Motor neuron (in vitro differentiated cells): ENCODE results near the gene UBXN2A. TPM values are rescaled to one million over a fixed set of nuclear protein-coding genes. Genes with fewer than 3 reads are reported as not detected.

Experiments
- ATAC-seq, 8 experiments: fragments of 200-7000 bp; cut with Tn5 transposase; replicated peaks in 6 of 8; 2 replicates each; pipeline ENCODE4 v1.8.0; 2021; ENCODE audit warnings: mild to moderate bottlenecking in 8 of 8, moderate library complexity in 8 of 8
- H3K27ac ChIP-seq, 2 donors: fragments of 250-450 bp; sonication (Bioruptor Pico); 2 replicates each; pipeline ENCODE4 v1.9.0; 2021; ENCODE audit warnings: antibody characterized with exemption in 2 of 2, mild to moderate bottlenecking in 2 of 2, moderate library complexity in 1 of 2
- H3K4me1 ChIP-seq, 2 donors: fragments of 250-450 bp; sonication (Bioruptor Pico); replicated peaks in 1 of 2; 2 replicates each; pipeline ENCODE4 v1.6.1; 2021; ENCODE audit warnings: antibody characterized with exemption in 2 of 2, mild to moderate bottlenecking in 2 of 2, moderate library complexity in 1 of 2
- H3K4me3 ChIP-seq, 5 donors: fragments of 250-450 bp; sonication (Bioruptor Pico); 2 replicates each; pipeline ENCODE4 v1.9.0; 2021; ENCODE audit warnings: antibody characterized with exemption in 5 of 5, mild to moderate bottlenecking in 5 of 5, moderate library complexity in 4 of 5
- WGBS, 10 experiments: fragments of 450-650 bp; shearing (Covaris generic); methylation state at CpG; one replicate each; pipeline ENCODE4 v1.0.0; 2022; 5-methylcytosine and 5-hydroxymethylcytosine counted together
- in situ Hi-C, 9 experiments: fragments of 400-800 bp; cut with MboI; loops; one replicate each; pipeline ENCODE4 v1.15.0; 2021; ENCODE audit warnings: low sequenced_read_pairs in 9 of 9, low pct_unique_long_range_greater_than_20kb in 2 of 9; ENCODE audit not compliant: unreplicated experiment in 9 of 9
- total RNA-seq, 8 experiments: library from RNA; unstranded; fragments of 300-600 nt; gene quantifications; 2 replicates each; pipeline versions ENCODE4 v1.2.3 to v1.2.4, GENCODE V29; 2022

Gene UBXN2A
- total RNA-seq, 8 experiments from 2014 or later = 12.7 to 18.2 (median 14.1) TPM

DNA sequence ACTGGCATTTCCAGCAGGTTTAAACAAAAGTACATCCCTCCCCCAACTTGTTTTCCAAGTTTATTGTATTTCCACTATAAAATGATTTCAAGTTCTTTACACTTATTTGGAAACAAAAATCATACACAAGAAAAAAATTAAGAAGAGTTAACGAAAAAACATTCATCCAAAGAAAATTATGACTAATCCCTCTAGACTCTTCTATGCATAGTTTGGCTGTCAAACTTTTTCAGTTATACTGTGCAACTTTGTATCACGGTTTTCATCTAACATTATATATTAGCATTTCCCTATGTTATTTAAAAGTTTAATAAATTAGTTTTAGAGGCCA lies 106.3 kb downstream of the UBXN2A start:
- in situ Hi-C loops = no loop called here
- no peak for ATAC-seq
- WGBS, 10 experiments = 0 to 13% (median 0%) methylated on average over 1 to 2 of the region's 2 CpGs
- Histone ChIP-seq H3K4me3 (peak overlapping the region; percentile 48 to 82 (median 55)), H3K27ac (no peak overlapping the region), H3K4me1 (peaks cover 4 to 7% of the 10 kb centered on the region in 2 donors)

DNA sequence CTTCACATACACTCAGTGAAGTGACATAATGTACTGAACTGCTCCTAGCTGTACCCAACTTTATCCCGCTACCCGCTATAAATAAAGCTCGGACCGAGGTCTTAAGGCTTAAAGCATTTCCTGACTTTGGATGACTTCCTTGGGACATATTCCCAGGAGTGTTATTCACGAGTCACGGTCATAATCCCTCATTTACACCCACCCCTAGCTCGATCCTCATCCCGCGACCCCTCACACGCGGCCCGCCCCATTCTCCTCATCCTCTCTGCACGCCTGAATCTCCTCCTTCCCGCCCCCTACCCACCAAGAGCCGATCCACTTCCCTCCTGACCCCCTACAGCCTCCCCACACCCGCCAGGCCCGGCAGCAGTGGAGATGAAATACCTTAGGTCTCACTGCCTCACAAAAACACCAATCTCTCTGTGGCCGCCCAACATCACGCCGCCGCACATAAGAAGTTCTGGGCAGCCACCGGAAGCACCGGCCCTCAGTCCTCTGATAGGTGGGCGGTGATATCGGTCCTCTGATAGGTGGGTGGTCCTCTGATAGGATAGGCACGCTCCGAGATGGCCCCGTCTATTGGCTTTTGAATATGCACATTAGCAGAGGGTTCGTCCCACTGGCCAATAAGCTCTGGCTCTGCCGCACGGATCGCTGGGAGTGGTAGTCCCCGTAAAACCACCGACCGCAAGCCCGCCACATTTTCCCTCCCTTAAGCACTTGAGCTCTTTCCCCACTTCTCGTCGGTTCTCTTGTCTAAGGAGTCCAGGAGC lies 106.9 kb downstream of the UBXN2A start, which contains the start of gene WDCP:
Gene WDCP (minus strand): TSS at position 462 of the 773 bp plus-strand sequence. CDS start 7,897 bp downstream, outside the sequence.
- ATAC-seq = peak; percentile 95 to 98 (median 97)
- in situ Hi-C loops = no loop called here
- Histone ChIP-seq H3K27ac (peak within 1 kb of the TSS in 1 of 2 donors; percentile 11), H3K4me1 (peaks cover 5 to 7% of the 10 kb centered on the region in 2 donors), H3K4me3 (peak within 1 kb of the TSS; percentile 48 to 82 (median 55))
- 0 to 2% (median 0%) methylated on average over 1 to 13 of the region's 38 CpGs; no CpG with 5 or more reads in 3 of the 10 experiments for WGBS, 10 experiments

DNA sequence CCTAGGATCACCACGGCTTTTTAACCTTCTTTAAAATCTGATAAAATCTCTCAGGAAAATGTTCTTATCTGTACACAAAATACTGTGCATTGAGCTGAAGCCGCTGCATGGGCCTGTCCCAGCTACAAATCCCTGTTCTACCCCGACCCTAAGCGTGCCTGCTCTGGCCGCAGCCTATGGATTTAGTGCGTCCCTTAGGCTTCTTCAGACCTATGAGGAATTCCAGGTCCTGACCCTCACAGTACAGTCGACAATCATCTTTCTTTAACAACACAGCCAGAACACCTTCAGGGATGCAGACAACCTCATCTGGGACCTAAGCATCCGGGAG lies 107.4 kb downstream of the UBXN2A start:
- in situ Hi-C loops = no loop called here
- ATAC-seq = peak in 6 of 8 experiments; percentile 2 to 21 (median 13)
- Histone ChIP-seq H3K4me1 (peaks cover 7 to 11% of the 10 kb centered on the region in 2 donors), H3K27ac (no peak overlapping the region), H3K4me3 (peak overlapping the region; percentile 7 to 82 (median 22))
- 0 to 71% (median 54%) methylated on average over 1 to 7 of the region's 8 CpGs; no CpG with 5 or more reads in 2 of the 10 experiments for WGBS, 10 experiments

DNA sequence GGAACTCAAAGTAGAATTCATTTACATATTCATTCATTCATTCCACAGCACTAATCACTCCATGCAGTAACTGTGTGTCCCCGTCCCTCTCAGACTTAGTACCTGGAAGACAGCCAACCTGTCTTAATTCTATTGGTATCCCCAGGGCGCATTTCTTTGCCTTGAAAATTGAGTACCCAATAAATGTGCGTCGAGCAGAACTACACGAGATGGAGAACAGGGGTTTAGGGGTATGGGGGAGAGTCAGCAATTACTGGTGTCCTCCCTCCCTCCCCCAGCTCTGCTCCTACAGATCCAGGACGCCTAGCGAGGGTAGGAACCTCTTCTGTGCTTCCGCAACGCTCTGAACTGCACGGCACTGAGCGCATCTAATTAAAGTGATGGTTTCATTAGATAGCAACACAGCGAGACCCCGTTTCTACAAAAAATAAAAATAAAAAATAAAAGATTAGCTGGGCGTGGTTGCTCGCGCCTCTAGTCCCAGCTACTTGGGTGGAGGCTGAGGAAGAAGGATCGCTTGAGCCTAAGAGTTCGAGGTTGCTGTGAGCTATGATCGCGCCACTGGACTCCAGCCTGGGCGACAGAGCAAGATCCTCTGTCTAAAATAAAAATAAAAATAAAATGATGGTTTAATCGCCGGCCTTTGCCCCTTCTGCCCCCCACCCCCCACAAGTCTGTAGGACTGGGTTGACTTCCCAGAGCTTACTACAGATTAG lies 108.7 kb downstream of the UBXN2A start:
- in situ Hi-C loops = no loop called here
- 15 to 80% (median 56%) methylated on average over 2 to 23 of the region's 23 CpGs for WGBS, 10 experiments
- H3K27ac ChIP-seq = no peak overlapping the region
- H3K4me1 ChIP-seq = peaks cover 10 to 18% of the 10 kb centered on the region in 2 donors
- no peak for ATAC-seq
- peak overlapping the region; percentile 71 to 81 (median 79) for H3K4me3 ChIP-seq

DNA sequence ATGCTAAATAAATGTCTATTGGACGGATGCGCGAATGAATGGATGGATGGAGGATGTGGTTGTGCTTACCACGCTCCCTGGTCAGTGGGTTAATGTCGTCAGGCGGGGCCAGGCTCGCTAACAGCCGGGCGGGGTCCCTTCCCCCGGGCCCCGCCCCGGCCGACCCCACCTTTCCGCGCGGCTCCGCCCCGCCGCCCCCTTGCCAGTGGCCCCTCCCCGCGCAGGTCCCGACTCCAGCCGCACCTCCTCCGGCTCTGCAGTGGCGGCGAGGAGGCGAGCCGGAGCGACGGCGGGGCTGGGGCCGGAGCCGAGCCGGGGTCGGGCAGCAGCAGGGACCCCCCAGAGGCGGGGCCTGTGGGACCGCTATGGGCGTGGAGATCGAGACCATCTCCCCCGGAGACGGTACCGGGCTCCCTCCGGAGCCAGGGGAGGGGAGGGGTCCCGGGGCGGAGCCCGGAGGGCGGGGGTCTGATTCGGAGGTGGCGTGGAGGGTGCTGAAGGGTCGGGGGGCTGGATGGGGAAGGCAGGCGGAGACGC lies 109.3 kb downstream of the UBXN2A start, which contains the start of gene FKBP1B:
Gene FKBP1B (plus strand): TSS at position 257 of the 537 bp plus-strand sequence. CDS start 109 bp downstream, at position 366.
- peaks cover 10 to 18% of the 10 kb centered on the region in 2 donors for H3K4me1 ChIP-seq
- H3K27ac ChIP-seq = peak within 1 kb of the TSS; percentile 51 to 60
- in situ Hi-C loops = loop anchor here in 1 of 9 experiments (25.0 kb wide), 1 partner anchor 112 kb away; the partner anchor contains the start of genes ATAD2B and UBXN2A
- H3K4me3 ChIP-seq = peak within 1 kb of the TSS; percentile 71 to 81 (median 79)
- peak; percentile 5 to 48 (median 37) for ATAC-seq
- WGBS, 10 experiments = 0% methylated on average over 4 of the region's 52 CpGs; no CpG with 5 or more reads in 9 of the 10 experiments

DNA sequence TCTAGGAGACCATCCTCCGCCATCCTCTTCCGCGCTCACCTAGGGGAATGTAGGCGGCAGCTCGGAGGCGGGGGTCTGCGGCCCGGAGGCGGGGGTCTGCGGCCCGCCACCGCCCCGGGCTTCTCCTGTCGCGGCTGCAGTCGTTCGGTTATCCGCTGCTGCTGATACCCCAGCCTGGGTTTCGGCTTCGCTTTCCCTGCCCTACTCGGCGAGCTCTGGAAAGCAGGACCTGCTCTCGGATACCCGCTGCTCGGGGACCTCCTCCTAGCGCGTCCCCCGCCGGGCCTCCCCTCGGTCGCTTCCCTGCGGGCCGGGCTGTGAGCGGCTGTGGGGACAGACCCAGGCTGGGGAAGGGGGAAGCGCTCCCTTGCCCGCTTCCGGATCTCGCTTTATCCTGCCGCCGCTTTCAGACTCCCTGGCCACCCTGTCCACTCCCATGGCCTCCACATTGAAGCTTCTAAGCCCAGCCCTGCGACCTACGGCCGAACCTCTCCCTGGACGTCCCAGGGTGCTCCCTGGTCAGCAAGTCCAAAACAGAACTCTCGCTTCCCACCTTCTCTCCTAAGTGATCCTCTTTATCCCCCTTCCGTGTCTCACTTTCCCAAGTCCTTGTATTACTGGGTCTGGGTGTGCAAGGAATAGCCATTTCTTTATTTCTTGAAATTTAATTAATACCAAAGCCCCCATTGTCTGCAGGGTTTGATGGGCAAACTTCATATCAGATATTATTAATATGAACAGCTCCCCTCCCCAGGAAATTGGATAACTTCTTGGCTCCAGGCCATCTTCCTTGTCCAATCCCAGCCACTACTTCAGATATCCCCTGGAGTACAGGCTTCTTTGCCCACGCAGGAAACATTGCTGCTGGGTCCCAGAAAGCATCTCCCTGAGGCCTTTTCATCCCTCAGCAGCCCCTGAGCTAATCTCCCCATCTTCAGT lies 110.0 kb downstream of the UBXN2A start:
- peak overlapping the region; percentile 71 to 81 (median 79) for H3K4me3 ChIP-seq
- peak; percentile 0 to 13 (median 4) for ATAC-seq
- in situ Hi-C loops = loop anchor here in 1 of 9 experiments (25.0 kb wide), 1 partner anchor 113 kb away; the partner anchor contains the start of genes ATAD2B and UBXN2A
- WGBS, 10 experiments = 0 to 100% (median 20%) methylated on average over 1 to 7 of the region's 47 CpGs; no CpG with 5 or more reads in 3 of the 10 experiments
- peak overlapping the region; percentile 51 to 60 for H3K27ac ChIP-seq
- H3K4me1 ChIP-seq = peaks cover 10 to 18% of the 10 kb centered on the region in 2 donors

DNA sequence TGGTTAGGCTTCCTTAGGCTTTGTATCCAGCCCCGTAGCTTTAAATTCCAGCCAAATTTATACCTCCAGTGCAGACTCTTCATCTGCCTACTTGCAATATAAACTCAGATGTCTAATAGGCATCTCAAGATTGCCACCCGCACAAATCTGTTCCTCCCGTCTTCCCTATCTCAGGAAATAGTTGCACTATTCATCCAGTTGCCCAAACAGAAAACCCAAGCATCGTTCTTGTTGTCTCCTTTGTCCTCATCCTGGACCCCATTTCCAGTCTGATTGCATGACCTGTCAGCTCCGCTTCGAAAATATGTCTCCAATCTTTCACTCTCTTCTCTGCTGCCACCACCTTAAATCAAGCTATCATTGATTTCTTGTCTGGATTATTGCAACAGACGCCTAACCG lies 111.6 kb downstream of the UBXN2A start:
- Histone ChIP-seq H3K4me3 (no peak overlapping the region), H3K27ac (no peak overlapping the region), H3K4me1 (peaks cover 10 to 14% of the 10 kb centered on the region in 2 donors)
- 63 to 100% (median 77%) methylated on average over 1 to 8 of the region's 8 CpGs; no CpG with 5 or more reads in 1 of the 10 experiments for WGBS, 10 experiments
- in situ Hi-C loops = loop anchor here in 1 of 9 experiments (25.0 kb wide), 1 partner anchor 115 kb away; the partner anchor contains the start of genes ATAD2B and UBXN2A
- ATAC-seq = no peak

DNA sequence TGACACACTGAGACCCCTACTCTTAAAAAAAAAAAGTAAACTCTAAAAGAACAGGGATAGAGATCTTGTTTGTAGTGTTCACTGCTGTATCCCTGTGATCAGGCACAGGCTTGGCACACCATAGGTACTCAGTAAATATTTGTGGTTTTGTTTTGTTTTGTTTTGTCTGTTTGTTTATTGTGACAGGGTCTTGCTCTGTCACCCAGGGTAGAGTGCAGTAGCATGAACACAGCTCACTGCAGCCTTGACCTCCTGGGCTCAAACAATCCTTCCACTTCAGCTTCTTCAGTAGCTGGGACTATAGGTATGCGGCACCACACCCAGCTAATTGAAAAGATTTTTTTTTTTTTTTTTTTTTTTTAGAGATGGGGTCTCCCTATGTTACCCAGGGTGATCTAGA lies 112.7 kb downstream of the UBXN2A start:
- H3K4me1 ChIP-seq = peaks cover 5 to 14% of the 10 kb centered on the region in 2 donors
- no peak overlapping the region for H3K27ac ChIP-seq
- H3K4me3 ChIP-seq = no peak overlapping the region
- ATAC-seq = no peak
- WGBS, 10 experiments = 80 to 100% (median 100%) methylated on average over 1 of the region's 1 CpG; no CpG with 5 or more reads in 4 of the 10 experiments
- in situ Hi-C loops = loop anchor here in 1 of 9 experiments (25.0 kb wide), 1 partner anchor 116 kb away; the partner anchor contains the start of genes ATAD2B and UBXN2A

Other genes with a start within 250 kb of the UBXN2A start
- gene ATAD2B, start 13.3 kb upstream of the UBXN2A start, total RNA-seq = 10 to 100 TPM; 10.8 to 27.0 (median 20.3) TPM
- gene MFSD2B, start 69.6 kb downstream of the UBXN2A start, total RNA-seq = 1 to 10 TPM in 3 of 8 experiments, under 1 TPM in 5; 0.36 to 1.5 (median 0.75) TPM
- gene WDCP, start 106.9 kb downstream of the UBXN2A start, total RNA-seq = 10 to 100 TPM in 6 of 8 experiments, 1 to 10 TPM in 2; 8.8 to 17.7 (median 12.1) TPM
- 10 to 100 TPM in 5 of 8 experiments, 1 to 10 TPM in 3; 4.2 to 54.0 (median 32.4) TPM for gene FKBP1B, start 109.3 kb downstream of the UBXN2A start, total RNA-seq
- gene SF3B6, start 135.9 kb downstream of the UBXN2A start, total RNA-seq = 100 to 1,000 TPM; 145 to 231 (median 189) TPM
- 100 to 1,000 TPM in 1 of 8 experiments, 10 to 100 TPM in 5, 1 to 10 TPM in 2; 7.5 to 177 (median 30.4) TPM for gene TP53I3, start 144.4 kb downstream of the UBXN2A start, total RNA-seq
- gene PFN4, start 182.9 kb downstream of the UBXN2A start, total RNA-seq = 1 to 10 TPM in 7 of 8 experiments, under 1 TPM in 1; 1.00 to 3.8 (median 2.0) TPM
- 10 to 100 TPM in 6 of 8 experiments, 1 to 10 TPM in 2; 5.7 to 50.3 (median 31.5) TPM for gene FAM228B, start 183.0 kb downstream of the UBXN2A start, total RNA-seq
- 1 to 10 TPM in 3 of 8 experiments, under 1 TPM in 4, not detected in 1; 0.15 to 1.6 (median 0.98) TPM for gene FAM228A, start 234.6 kb downstream of the UBXN2A start, total RNA-seq